ENCODE results near the gene GPC6.

GPC6 gene

GRCh38 chr13:94169454-94170144, 943.0 kb downstream of the GPC6 start:
- no peak for TF ChIP-seq GATA2 (IDR thresholded peaks at IDR 0.05; ENCODE audit: low read depth, low read length)
- no peak for TF ChIP-seq GATA3 (IDR thresholded peaks at IDR 0.05; ENCODE audit: low read depth, low read length)

GRCh38 chr13:94170145-94170571, 943.6 kb downstream of the GPC6 start:
- TF ChIP-seq GATA3 (IDR thresholded peaks at IDR 0.05; ENCODE audit: low read depth, low read length) (no peak), GATA2 (IDR thresholded peaks at IDR 0.05; ENCODE audit: low read depth, low read length) (no peak)

GRCh38 chr13:94172416-94172815, 945.8 kb downstream of the GPC6 start:
- no peak for TF ChIP-seq GATA2 (IDR thresholded peaks at IDR 0.05; ENCODE audit: low read depth, low read length)

GRCh38 chr13:94173312-94173854, 946.8 kb downstream of the GPC6 start:
- TF ChIP-seq GATA3 (IDR thresholded peaks at IDR 0.05; ENCODE audit: low read depth, low read length) (no peak), GATA2 (IDR thresholded peaks at IDR 0.05; ENCODE audit: low read depth, low read length) (no peak)

GRCh38 chr13:94174009-94174408, 947.4 kb downstream of the GPC6 start:
- no peak for TF ChIP-seq GATA2 (IDR thresholded peaks at IDR 0.05; ENCODE audit: low read depth, low read length)
- no peak for TF ChIP-seq GATA3 (IDR thresholded peaks at IDR 0.05; ENCODE audit: low read depth, low read length)

- no peak for TF ChIP-seq GATA2 (IDR thresholded peaks at IDR 0.05; ENCODE audit: low read depth, low read length)
- no peak for TF ChIP-seq GATA3 (IDR thresholded peaks at IDR 0.05; ENCODE audit: low read depth, low read length)
Measured at GRCh38 chr13:94175076-94175475, 948.5 kb downstream of the GPC6 start.

- TF ChIP-seq GATA3 (IDR thresholded peaks at IDR 0.05; ENCODE audit: low read depth, low read length) (no peak), GATA2 (IDR thresholded peaks at IDR 0.05; ENCODE audit: low read depth, low read length) (no peak)
Measured at GRCh38 chr13:94176561-94176960, 950.0 kb downstream of the GPC6 start.

GRCh38 chr13:94177041-94177440, 950.4 kb downstream of the GPC6 start:
- TF ChIP-seq GATA3 (IDR thresholded peaks at IDR 0.05; ENCODE audit: low read depth, low read length) (no peak), GATA2 (IDR thresholded peaks at IDR 0.05; ENCODE audit: low read depth, low read length) (no peak)

GRCh38 chr13:94178625-94179244, 952.1 kb downstream of the GPC6 start:
- TF ChIP-seq GATA3 (IDR thresholded peaks at IDR 0.05; ENCODE audit: low read depth, low read length) (no peak), GATA2 (IDR thresholded peaks at IDR 0.05; ENCODE audit: low read depth, low read length) (no peak)

- TF ChIP-seq GATA3 (IDR thresholded peaks at IDR 0.05; ENCODE audit: low read depth, low read length) = no peak
- no peak for TF ChIP-seq GATA2 (IDR thresholded peaks at IDR 0.05; ENCODE audit: low read depth, low read length)
Measured at GRCh38 chr13:94181461-94182107, 955.0 kb downstream of the GPC6 start.

- TF ChIP-seq GATA3 (IDR thresholded peaks at IDR 0.05; ENCODE audit: low read depth, low read length) (no peak), GATA2 (IDR thresholded peaks at IDR 0.05; ENCODE audit: low read depth, low read length) (no peak)
Measured at GRCh38 chr13:94182185-94182761, 955.7 kb downstream of the GPC6 start.

- no peak for TF ChIP-seq GATA2 (IDR thresholded peaks at IDR 0.05; ENCODE audit: low read depth, low read length)
- TF ChIP-seq GATA3 (IDR thresholded peaks at IDR 0.05; ENCODE audit: low read depth, low read length) = no peak
Measured at GRCh38 chr13:94186470-94186869, 959.9 kb downstream of the GPC6 start.

- TF ChIP-seq GATA3 (IDR thresholded peaks at IDR 0.05; ENCODE audit: low read depth, low read length) (no peak), GATA2 (IDR thresholded peaks at IDR 0.05; ENCODE audit: low read depth, low read length) (no peak)
Measured at GRCh38 chr13:94188201-94188854, 961.7 kb downstream of the GPC6 start.

GRCh38 chr13:94192431-94192975, 965.9 kb downstream of the GPC6 start:
- TF ChIP-seq GATA2 (IDR thresholded peaks at IDR 0.05; ENCODE audit: low read depth, low read length) (no peak), GATA3 (IDR thresholded peaks at IDR 0.05; ENCODE audit: low read depth, low read length) (no peak)

Measured in SH-SY5Y (cell line).